Measurements from ENCODE around the gene KLF11.

GRCh38 chr2:9999693-10000092, 43.7 kb upstream of the KLF11 start:
- TF ChIP-seq POLR2AphosphoS5 (IDR thresholded peaks at IDR 0.05; ENCODE audit: borderline replicate concordance, low read depth, low read length) (no peak), EZH2 (IDR thresholded peaks at IDR 0.05) (no peak)

Measured in SK-N-MC (cell line).